Measurements from ENCODE around the gene ZNF638.

The ZNF638 gene

DNA sequence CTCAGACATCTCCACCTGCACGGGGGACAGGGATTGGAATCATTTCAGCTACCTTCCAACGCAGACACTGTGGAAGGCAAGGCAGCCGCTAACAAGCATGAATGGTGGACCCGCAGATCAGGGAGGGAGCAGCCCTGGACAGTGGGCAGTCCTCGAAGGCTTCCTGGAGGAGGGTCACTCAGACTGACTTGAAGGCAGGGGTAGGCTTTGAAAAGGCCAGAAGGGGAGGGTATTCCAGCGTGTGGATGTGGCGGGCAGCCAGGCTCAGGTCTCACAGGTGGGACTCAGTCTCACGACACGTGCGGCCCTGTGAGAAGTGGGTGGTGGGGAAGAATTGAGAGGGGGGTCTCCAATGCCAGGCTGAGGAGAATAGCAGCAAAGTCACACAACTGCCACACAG, 151.7 kb downstream of the ZNF638 start:
- H3F3A ChIP-seq (ENCODE audit: insufficient read depth, low read length): no peaks in the 10 kb centered on the region
- no peaks in the 10 kb centered on the region for H3K4me1 ChIP-seq (ENCODE audit: insufficient read depth, low read length, severe bottlenecking)
- TF ChIP-seq CTCF (IDR thresholded peaks at IDR 0.05; ENCODE audit: low read length) (no peak), EZH2 (IDR thresholded peaks at IDR 0.05; ENCODE audit: borderline replicate concordance, low read length) (no peak)
- no peaks in the 10 kb centered on the region for H3K36me3 ChIP-seq (ENCODE audit: insufficient read depth, low read length)
- H3K27me3 ChIP-seq (ENCODE audit: insufficient read depth, low read length): no peaks in the 10 kb centered on the region; the same call in 1 of the 2 replicates
- no peak overlapping the region for H3K27ac ChIP-seq (ENCODE audit: low read depth, low read length, poor library complexity, severe bottlenecking)
- no peak overlapping the region for H3K4me3 ChIP-seq (ENCODE audit: low read depth, low read length, poor library complexity, severe bottlenecking)
- no peak overlapping the region for H2AFZ ChIP-seq (ENCODE audit: low read length)
- H3K9ac ChIP-seq (ENCODE audit: low read length): no peak overlapping the region
- no peaks in the 10 kb centered on the region for H4K20me1 ChIP-seq (ENCODE audit: insufficient read depth, low read length)
- H3K79me2 ChIP-seq (ENCODE audit: insufficient read depth, low read length): no peaks in the 10 kb centered on the region
- no peak overlapping the region for H3K4me2 ChIP-seq (ENCODE audit: low read length)
- no peaks in the 10 kb centered on the region for H3K9me2 ChIP-seq (ENCODE audit: low read depth, low read length)
- H3K9me3 ChIP-seq (ENCODE audit: low read length): no peaks in the 10 kb centered on the region

DNA sequence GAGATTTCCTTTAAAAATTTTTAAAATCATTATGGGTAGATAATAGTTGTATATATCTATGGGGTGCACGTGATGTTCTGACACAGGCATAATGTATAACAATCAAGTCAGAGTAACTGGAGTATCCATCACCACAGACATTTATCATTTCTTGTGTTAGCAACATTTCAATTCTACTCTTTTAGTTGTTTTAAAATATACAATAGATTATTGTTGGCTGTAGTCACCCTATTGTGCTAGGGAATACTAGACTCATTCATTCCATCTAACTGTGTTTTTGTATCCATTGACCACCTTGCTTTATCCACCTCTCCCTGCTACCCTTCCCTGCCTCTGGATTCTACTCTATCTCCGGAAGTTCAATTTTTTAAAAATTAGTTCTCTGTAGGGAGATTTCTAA, 152.8 kb downstream of the ZNF638 start:
- no peaks in the 10 kb centered on the region for H3K79me2 ChIP-seq (ENCODE audit: insufficient read depth, low read length)
- H3K4me1 ChIP-seq (ENCODE audit: insufficient read depth, low read length, severe bottlenecking): no peaks in the 10 kb centered on the region
- no peaks in the 10 kb centered on the region for H4K20me1 ChIP-seq (ENCODE audit: insufficient read depth, low read length)
- H3F3A ChIP-seq (ENCODE audit: insufficient read depth, low read length): no peaks in the 10 kb centered on the region
- H2AFZ ChIP-seq (ENCODE audit: low read length): no peak overlapping the region
- TF ChIP-seq CTCF (IDR thresholded peaks at IDR 0.05; ENCODE audit: low read length) (no peak), EZH2 (IDR thresholded peaks at IDR 0.05; ENCODE audit: borderline replicate concordance, low read length) (no peak)
- no peak overlapping the region for H3K27ac ChIP-seq (ENCODE audit: low read depth, low read length, poor library complexity, severe bottlenecking)
- H3K36me3 ChIP-seq (ENCODE audit: insufficient read depth, low read length): no peaks in the 10 kb centered on the region
- H3K4me2 ChIP-seq (ENCODE audit: low read length): no peak overlapping the region
- no peaks in the 10 kb centered on the region for H3K9me3 ChIP-seq (ENCODE audit: low read length)
- no peak overlapping the region for H3K9ac ChIP-seq (ENCODE audit: low read length)
- H3K4me3 ChIP-seq (ENCODE audit: low read depth, low read length, poor library complexity, severe bottlenecking): no peak overlapping the region
- H3K27me3 ChIP-seq (ENCODE audit: insufficient read depth, low read length): no peaks in the 10 kb centered on the region; the same call in 1 of the 2 replicates
- no peaks in the 10 kb centered on the region for H3K9me2 ChIP-seq (ENCODE audit: low read depth, low read length)

Measured in OCI-LY1 (cell line).